ENCODE results near the gene SMIM35.

Gene SMIM35

GRCh38 chr11:118086913-118087768 lies at the start of gene SMIM35:
TSS of gene SMIM35 (minus strand) at chr11:118086963. CDS start at chr11:118086757, 206 bp downstream.
- Mint-ChIP-seq H3K36me3 (ENCODE audit: low read depth) (no peaks in the 10 kb centered on the region), H3K27ac (no peak within 1 kb of the TSS), H3K9me3 (peaks cover 18% of the 10 kb centered on the region), H3K4me1 (ENCODE audit: low read depth) (no peaks in the 10 kb centered on the region), H3K27me3 (no peaks in the 10 kb centered on the region), H3K4me3 (no peak within 1 kb of the TSS)

- Mint-ChIP-seq H3K36me3 (ENCODE audit: low read depth) (no peaks in the 10 kb centered on the region), H3K27me3 (peaks cover 27% of the 10 kb centered on the region)
These were observed 49.6 kb upstream of the SMIM35 start for GRCh38 chr11:118136341-118136740.

GRCh38 chr11:118135796-118136165 lies 49.0 kb upstream of the SMIM35 start:
- Mint-ChIP-seq H3K27me3 (peaks cover 25% of the 10 kb centered on the region), H3K27ac (no peak overlapping the region), H3K9me3 (no peaks in the 10 kb centered on the region), H3K36me3 (ENCODE audit: low read depth) (no peaks in the 10 kb centered on the region), H3K4me1 (ENCODE audit: low read depth) (no peaks in the 10 kb centered on the region), H3K4me3 (no peak overlapping the region)

More at GRCh38 chr11:118136341-118136740, 49.6 kb upstream of the SMIM35 start:
- Mint-ChIP-seq H3K9me3 (no peaks in the 10 kb centered on the region), H3K4me3 (no peak overlapping the region), H3K4me1 (ENCODE audit: low read depth) (no peaks in the 10 kb centered on the region), H3K27ac (no peak overlapping the region)

GRCh38 chr11:118135051-118135795 lies 48.5 kb upstream of the SMIM35 start:
- Mint-ChIP-seq H3K27me3 (peaks cover 20% of the 10 kb centered on the region), H3K4me1 (ENCODE audit: low read depth) (no peaks in the 10 kb centered on the region), H3K4me3 (no peak overlapping the region), H3K36me3 (ENCODE audit: low read depth) (no peaks in the 10 kb centered on the region), H3K27ac (no peak overlapping the region), H3K9me3 (no peaks in the 10 kb centered on the region)

- Mint-ChIP-seq H3K27ac (no peak overlapping the region), H3K36me3 (ENCODE audit: low read depth) (no peaks in the 10 kb centered on the region), H3K9me3 (no peaks in the 10 kb centered on the region), H3K27me3 (peaks cover 20% of the 10 kb centered on the region), H3K4me1 (ENCODE audit: low read depth) (no peaks in the 10 kb centered on the region), H3K4me3 (no peak overlapping the region)
These were observed 47.1 kb upstream of the SMIM35 start for GRCh38 chr11:118133816-118134215.

- no peak overlapping the region for H3K27ac Mint-ChIP-seq
- H3K4me3 Mint-ChIP-seq = no peak overlapping the region
- H3K9me3 Mint-ChIP-seq = no peaks in the 10 kb centered on the region
- no peaks in the 10 kb centered on the region for H3K4me1 Mint-ChIP-seq (ENCODE audit: low read depth)
- peaks cover 25% of the 10 kb centered on the region for H3K27me3 Mint-ChIP-seq
- no peaks in the 10 kb centered on the region for H3K36me3 Mint-ChIP-seq (ENCODE audit: low read depth)
These were observed 45.8 kb upstream of the SMIM35 start for GRCh38 chr11:118132385-118133151.

- Mint-ChIP-seq H3K27me3 (peaks cover 21% of the 10 kb centered on the region), H3K27ac (no peak overlapping the region), H3K4me1 (ENCODE audit: low read depth) (no peaks in the 10 kb centered on the region), H3K4me3 (no peak overlapping the region), H3K9me3 (no peaks in the 10 kb centered on the region), H3K36me3 (ENCODE audit: low read depth) (no peaks in the 10 kb centered on the region)
These were observed 42.9 kb upstream of the SMIM35 start for GRCh38 chr11:118129471-118130172.

- Mint-ChIP-seq H3K27ac (no peak overlapping the region), H3K9me3 (no peaks in the 10 kb centered on the region), H3K4me3 (no peak overlapping the region), H3K27me3 (peaks cover 14% of the 10 kb centered on the region), H3K4me1 (ENCODE audit: low read depth) (no peaks in the 10 kb centered on the region), H3K36me3 (ENCODE audit: low read depth) (no peaks in the 10 kb centered on the region)
These were observed 42.1 kb upstream of the SMIM35 start for GRCh38 chr11:118128721-118129470.

- Mint-ChIP-seq H3K9me3 (no peaks in the 10 kb centered on the region), H3K36me3 (ENCODE audit: low read depth) (no peaks in the 10 kb centered on the region), H3K4me1 (ENCODE audit: low read depth) (no peaks in the 10 kb centered on the region), H3K4me3 (no peak overlapping the region), H3K27me3 (peaks cover 13% of the 10 kb centered on the region), H3K27ac (no peak overlapping the region)
These were observed 41.5 kb upstream of the SMIM35 start for GRCh38 chr11:118128310-118128709.

GRCh38 chr11:118126082-118126838 lies 39.5 kb upstream of the SMIM35 start:
- no peak overlapping the region for H3K27ac Mint-ChIP-seq
- H3K36me3 Mint-ChIP-seq (ENCODE audit: low read depth) = no peaks in the 10 kb centered on the region
- no peaks in the 10 kb centered on the region for H3K4me1 Mint-ChIP-seq (ENCODE audit: low read depth)
- H3K4me3 Mint-ChIP-seq = no peak overlapping the region
- H3K27me3 Mint-ChIP-seq = peaks cover 13% of the 10 kb centered on the region
- H3K9me3 Mint-ChIP-seq = no peaks in the 10 kb centered on the region

- no peak overlapping the region for H3K4me3 Mint-ChIP-seq
- no peaks in the 10 kb centered on the region for H3K4me1 Mint-ChIP-seq (ENCODE audit: low read depth)
- no peaks in the 10 kb centered on the region for H3K36me3 Mint-ChIP-seq (ENCODE audit: low read depth)
- no peak overlapping the region for H3K27ac Mint-ChIP-seq
- H3K9me3 Mint-ChIP-seq = no peaks in the 10 kb centered on the region
- H3K27me3 Mint-ChIP-seq = peaks cover 13% of the 10 kb centered on the region
These were observed 38.3 kb upstream of the SMIM35 start for GRCh38 chr11:118124929-118125535.

GRCh38 chr11:118120793-118121192 lies 34.0 kb upstream of the SMIM35 start:
- no peak overlapping the region for H3K4me3 Mint-ChIP-seq
- peaks cover 4% of the 10 kb centered on the region for H3K4me1 Mint-ChIP-seq (ENCODE audit: low read depth)
- H3K27ac Mint-ChIP-seq = no peak overlapping the region
- no peaks in the 10 kb centered on the region for H3K36me3 Mint-ChIP-seq (ENCODE audit: low read depth)
- H3K27me3 Mint-ChIP-seq = peaks cover 10% of the 10 kb centered on the region
- H3K9me3 Mint-ChIP-seq = no peaks in the 10 kb centered on the region

Measured in stimulated activated naive CD8-positive, alpha-beta T cell treated with anti-CD3 and anti-CD28 coated beads, Interleukin-15, Interleukin-2, amounts not matched to agents 100 ng/mL and 50 ng/mL, for 24 hours (primary cell).